Stimulated activated CD8-positive, alpha-beta memory T cell treated with anti-CD3 and anti-CD28 coated beads, Interleukin-15, amount 100 ng/mL, for 1 hour (primary cell): ENCODE data around the gene EDNRA.

Experiments used
- DNase-seq: peaks from one replicate; pipeline ENCODE4 v3.0.0-alpha.2; 2020; ENCODE audit warnings: low read depth

The EDNRA gene

DNA sequence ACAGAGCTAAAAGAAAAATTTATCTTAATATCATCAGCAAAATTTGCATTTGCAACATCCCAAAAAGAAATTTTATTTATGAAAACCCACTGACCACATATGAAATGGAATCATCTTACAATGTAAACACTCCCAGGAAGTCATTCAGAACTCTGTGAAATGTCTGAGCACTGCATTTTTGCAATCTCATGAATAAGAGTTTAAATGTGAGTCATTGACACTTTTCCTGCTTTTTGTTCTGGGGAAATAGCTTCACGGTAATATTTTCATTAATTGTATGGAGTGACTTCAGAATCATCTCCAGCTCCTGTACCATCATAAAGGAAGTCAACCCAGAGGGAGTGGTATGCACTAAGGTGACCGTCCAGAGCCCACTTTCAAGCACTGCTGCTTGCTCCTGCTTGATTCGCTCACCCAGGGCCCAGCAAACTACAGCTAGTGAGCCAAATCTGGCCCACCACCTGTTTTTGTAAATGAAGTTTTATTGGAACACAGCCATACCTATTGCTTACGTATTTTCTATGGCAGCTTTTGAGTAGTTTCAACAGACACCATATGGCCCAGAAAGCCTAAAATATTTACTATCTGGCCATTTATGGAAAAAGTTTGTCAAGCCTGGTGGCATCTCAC is 17.2 kb downstream of the EDNRA start:
- DNase-seq: no peak

DNA sequence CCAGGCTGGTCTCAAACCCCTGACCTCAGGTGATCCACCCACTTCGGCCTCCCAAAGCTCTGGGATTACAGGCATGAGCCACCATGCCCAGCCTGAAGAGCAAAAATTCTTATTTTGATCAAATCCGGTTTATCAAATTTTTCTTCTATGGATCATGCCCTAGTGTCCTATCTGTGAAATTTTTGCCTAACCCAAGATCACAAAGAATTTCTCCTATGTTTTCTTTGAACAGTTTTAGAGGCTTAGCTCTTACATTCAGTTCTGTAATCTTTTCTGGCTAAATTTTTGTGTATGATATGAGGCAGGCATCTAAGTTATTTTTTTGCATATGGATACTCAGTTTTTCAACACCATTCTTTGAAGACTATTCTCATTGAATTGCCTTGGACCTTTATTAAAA is 27.4 kb downstream of the EDNRA start:
- no peak for DNase-seq

DNA sequence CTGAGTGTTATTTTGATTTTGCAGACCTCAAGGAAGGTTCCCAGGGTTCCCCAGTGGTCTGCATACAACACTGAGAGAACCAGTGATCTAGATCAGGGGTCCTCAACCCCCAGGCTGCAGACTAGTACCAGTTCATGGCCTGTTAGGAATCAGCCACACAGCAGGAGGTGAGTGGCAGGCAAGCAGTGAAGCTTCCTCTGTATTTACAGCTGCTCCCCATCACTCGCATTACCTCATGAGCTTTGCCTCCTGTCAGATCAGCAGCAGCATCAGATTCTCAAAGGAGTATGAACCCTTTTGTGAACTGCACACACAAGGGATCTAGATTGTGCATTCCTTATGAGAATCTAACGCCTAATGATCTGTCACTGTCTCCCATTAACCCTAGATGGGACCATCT is 28.5 kb downstream of the EDNRA start:
- no peak for DNase-seq

DNA sequence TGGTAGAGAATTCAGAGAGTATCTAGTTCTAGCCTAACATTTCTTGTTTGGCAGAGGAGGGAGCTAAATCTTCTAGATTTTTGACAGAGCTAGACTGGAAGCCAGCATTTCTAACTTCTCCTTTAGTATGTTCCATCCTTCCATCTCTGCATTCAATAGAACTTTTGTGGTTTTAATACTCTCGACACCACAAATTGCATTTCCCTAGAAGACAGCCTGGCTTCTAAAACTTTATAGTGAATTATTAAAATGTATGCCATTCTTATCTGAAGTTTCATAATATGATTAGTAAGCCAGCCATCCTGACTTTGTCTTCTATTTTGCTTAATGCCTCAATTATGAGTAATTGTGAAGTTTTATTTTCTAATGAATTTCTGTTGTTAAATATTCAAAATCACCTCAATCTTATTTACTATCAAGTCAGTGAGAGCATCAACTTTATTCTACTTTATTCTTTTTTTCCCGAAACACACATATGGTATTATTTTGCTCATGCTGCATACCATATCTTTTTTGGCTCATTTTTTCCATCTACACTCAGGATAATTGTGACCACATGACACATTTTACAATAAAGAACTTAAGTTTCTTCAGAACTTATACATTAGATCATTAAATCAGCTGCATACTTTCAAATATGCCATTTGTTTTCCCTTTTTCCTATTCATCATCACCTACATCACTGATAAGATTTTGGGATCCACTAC is 30.2 kb downstream of the EDNRA start:
- no peak for DNase-seq

DNA sequence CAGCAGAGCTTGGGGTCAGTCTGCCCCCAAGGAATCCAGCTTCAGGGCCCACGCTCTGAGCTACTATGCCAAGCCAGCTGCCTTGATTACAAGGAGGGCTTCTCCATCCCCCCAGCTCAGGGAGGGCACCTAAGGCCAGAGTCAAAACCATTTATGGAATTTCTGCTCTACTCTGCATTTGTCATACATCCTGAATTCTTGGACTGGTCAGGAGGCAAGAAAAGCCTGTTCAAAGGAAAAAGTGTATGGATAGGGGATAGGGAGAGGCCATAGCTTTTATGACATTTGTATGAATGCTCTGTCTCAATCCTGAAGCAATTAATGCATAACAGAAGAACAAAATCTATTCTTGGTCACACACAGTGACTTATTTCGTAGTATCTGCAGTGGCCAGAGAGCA is 32.2 kb downstream of the EDNRA start:
- DNase-seq: no peak

DNA sequence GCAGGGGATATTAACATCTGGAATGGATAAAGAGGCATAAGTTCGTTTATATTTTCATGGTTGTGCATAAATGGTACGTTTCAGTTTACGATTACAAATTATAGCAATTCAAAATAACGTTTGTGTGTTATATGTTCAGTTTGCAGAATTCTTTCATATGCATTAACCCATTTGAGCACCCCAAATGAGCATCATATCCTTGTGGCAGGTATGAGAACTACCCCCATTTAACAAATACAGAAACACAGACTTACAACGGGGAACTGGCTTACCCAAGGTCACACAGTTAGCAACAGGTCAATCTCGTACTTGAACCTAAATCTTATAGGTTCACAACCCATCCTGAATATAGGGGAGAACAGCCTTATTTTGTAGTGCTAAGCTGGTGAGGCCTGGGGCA is 33.1 kb downstream of the EDNRA start:
- no peak for DNase-seq

DNA sequence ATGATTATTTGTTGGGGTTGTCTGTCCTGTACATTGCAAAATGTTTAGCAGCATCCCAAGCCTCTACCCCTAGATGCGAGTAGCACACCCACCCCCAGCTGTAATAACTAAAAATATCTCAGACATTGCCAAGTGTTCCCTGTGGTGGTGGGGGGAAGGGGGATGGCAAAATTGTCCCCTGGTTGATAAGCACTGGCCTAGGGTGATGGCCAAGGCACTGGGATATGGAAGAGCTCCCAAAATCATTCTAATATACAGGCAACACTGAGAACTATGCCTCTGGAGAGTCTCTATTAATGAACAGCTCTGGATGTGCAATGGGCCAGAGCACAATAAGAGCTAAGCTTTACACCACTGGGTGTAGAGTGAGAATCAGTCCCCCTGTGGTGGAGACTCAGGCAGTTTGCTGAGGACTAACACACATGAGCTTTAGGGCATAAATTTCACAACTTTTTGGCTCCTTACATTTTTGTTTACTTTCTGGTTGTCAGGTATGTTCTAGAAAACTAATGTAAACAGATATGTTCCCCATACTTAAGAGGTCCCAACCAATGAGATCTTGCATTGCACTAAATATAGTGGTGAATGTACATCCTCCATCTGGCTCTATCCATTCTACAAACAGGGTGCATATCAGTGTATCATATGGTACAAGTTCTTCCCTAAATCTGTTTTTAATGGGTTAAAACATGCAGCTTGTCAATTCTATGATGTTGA is 34.5 kb downstream of the EDNRA start:
- DNase-seq: no peak

DNA sequence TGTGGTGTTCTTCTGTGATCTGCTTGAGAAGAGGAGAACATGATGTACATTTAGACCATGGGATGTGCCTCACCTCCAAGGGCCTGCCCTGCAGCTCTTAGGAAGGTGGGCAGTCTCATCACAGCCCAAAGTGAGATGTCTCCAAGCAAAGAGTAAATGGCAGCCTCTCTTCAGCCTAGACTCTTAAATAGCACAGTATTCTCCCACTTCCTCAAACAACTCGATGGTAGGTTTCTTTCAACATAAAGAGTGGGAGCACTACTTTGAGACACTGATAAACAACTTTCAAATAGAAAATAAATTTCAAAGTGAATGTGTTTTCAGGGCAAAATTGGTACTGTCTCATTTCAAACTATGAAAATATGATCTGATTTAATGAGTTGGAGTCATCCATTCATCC is 35.2 kb downstream of the EDNRA start:
- DNase-seq: no peak

DNA sequence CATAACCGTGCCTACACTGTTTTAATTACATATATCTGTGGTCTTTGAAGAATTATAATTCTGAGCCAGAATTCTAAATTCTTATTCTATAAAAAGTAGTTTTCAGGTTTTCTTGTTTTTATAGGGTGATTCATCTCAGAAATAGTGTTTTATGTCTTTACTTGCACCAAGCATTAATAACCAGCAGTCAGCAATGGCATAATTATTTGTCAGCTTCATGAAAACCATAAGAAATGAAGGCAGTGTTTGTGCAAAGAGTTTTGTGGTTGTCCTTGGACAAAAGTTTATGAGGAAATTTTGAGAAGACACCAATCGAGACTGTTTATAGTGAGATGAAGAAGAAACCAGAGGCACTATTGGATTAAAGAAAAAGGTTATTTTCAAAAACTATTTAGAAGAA is 37.2 kb downstream of the EDNRA start:
- no peak for DNase-seq

DNA sequence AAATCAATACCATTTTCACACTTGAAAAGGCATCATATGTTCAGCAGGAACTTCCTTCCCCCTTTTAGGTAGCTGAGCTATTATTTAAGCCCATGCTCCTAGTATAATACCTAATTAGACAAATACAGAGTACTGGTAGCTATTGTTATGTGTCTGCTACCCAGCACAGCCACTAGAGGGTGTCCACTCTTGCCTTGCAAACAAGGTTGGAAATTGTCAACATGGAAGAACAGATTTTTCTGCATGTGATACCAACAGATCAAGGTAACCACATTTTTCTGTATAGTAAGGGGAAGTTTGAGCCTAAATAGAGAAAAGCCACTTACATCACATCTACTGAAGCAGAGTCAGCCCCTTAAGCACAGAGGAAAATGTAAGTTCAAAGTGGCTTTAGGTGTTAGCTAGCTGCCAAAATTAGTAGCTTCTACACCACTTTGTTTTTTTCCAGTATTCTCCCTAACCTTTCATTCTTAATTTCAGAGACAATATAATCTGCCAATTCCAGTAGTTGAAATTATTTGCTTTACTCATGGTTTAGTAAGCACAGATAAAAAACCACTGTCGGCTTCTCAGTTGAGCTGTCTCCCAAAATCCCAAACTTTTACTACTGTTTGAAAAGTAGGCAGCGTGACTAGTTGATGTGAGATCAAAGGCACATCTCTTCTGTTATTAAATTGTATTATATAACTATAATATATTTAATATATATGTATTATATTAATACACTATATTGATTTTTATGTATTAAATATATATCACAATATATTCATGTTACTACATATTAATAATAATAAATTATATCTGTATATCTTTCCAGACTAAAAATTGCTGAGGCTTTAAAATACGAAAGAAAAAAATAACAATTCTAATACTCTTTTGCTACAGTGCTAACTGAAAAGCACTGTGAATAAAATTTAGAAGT is 38.2 kb downstream of the EDNRA start:
- DNase-seq: peak; percentile 4

DNA sequence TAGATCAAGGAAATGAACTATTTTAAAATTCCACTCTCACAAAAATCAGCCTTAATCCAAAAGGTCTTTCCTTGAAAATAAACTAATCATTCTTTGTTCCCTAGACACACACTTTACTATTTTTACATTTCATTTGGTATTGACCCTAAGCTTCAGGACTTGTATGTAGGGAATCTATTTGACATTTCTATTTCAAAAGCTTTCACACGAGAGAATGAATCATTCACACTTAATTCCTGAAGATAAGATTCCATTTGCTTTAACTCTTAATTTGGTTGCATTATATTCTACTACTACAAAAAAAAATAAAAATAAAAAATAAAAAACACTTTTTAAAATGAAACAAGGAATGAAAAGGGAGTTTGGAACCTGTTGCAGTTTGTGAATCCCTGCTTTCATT is 43.7 kb downstream of the EDNRA start:
- no peak for DNase-seq

DNA sequence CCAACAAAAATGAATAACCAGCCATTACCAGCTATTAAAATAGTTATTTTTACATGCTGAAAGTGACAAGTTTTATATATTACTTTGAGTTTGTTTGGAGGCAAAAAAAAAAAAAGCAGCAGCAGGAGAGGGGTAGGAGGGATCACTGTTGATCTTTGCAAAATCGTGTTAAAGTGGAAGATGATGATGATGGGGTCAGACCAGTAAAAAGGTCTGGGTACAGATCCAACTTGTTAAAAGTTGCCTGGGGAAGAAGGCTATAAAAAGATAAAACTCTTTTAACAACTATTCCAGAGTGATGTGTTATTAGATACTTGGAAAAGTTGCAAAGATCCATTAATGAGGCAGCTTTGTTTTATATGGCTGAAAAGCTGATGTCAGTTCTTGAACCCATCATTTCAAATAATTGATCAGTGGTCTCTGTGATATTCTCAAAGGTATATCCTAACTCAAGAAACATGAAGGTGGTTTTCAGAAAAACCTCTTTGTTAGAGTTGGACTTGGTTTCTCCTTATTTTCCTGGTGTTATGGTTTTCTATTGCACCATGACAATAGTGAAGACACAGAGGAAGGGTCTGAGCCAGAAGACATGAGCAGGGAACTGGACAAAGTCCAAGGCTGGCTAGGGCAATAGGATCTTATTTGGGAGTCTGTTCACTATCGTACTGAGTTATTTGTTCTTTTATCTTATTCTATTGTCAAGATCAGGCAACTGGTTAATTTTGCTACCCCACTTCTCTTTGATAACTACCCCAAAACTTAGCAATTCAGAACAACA is 44.8 kb downstream of the EDNRA start:
- no peak for DNase-seq

DNA sequence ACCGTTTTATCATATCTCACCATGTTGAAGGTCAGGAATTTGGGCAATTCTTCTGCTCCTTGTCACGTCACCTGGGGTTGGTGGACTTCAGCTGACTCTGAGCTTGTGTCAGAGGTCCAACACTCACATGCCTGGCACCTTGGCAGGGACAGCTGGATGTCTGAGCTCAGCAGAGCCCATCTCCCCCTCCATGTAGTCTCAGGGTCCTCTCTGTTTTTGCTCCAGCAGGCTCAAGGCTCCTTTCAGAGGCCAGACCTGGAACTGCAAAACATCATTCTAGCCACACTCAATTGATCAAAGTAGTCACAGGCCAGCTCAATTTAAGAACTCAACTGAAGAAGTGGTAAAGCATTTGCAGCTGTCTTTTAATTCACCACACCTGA is 45.4 kb downstream of the EDNRA start:
- DNase-seq: no peak

DNA sequence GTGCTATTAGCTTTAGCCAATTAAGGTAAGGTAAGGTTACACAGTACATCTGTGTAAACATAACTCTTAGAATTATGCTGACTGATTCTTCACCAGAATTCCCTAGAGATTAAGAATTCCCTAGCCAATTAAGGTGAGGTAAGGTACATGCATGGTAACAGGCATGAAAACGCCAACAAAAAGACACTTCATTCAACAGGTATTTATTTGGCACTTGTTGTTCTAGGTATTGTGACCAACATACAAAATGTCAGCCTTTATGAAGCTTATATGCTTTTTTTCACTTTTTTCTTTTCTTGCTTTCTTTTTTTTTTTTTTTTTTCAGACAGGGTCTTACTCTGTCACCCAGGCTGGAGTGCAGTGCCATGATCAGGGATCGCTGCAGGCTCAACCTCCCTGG is 47.2 kb downstream of the EDNRA start:
- DNase-seq: no peak

DNA sequence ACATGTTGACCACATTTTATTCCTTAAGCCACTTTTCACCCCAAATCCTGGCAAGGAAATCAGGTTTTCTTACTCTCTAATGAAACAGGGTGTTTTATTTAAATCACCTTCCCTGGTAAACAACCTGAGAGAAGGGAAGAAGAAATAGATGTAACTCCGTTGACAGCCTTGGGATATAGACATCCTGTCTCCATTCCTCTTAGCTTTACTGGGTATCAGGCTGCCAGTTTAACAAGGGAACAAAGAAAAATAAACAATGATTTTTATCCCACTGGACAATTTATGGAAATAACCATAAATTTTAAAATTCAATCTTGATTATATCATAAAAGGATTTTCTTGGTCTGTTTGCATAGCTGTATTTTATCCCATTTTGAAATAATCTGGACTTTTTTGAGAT is 49.2 kb downstream of the EDNRA start:
- DNase-seq: no peak

DNA sequence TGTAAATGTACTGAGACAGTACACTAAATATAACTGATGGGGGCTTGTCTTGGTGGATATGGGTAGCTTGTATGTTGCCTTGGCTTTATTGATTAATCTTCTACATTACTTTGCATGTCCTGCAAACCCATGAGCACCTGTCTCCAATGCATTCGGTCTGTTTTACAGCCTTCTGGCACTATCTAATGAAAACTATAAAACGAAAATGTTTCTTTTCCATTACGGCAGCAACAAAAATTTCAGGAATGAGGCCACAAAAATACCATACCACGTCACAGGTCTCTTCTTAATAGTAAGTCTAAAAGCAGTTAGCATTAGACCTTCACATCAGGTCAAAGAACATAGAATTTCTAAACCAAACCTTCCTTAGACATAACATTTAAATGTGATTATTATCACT is 49.8 kb downstream of the EDNRA start:
- DNase-seq: no peak

DNA sequence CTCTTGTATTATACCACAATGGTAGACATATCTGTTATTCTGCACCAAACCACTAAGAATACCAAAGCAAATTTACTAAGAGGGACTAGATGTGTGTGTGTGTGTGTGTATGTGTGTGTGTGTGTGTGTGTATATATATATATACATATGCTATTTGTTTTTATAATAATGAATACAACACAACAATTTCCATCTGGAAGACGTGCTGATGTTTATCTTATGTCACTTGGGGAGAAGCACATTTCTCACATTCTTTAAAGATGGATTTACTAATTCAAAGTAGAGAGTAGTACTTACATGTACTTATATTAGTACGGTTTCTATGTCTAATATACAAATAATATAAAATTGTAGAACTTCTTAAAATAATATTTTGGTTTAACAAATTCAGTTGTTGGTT is 52.0 kb downstream of the EDNRA start:
- DNase-seq: no peak

DNA sequence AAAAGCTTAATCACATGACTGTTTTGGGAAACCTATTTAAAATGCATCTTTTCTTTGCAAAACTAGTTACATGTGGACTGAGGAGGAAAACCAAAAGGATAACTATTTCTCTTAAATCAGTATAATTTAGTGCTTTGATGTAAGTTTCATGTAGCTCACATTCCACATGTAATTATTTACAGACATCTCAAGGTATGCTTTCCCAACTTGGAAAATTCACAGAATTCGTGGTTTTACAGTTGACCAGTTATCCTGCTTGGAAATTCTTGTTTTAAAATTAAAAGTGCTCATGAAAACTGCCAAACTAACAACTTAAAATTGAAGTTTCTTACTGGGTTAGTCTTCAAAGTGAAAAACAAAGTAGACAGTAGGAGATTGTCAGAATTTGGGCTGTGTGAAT is 52.4 kb downstream of the EDNRA start:
- no peak for DNase-seq

DNA sequence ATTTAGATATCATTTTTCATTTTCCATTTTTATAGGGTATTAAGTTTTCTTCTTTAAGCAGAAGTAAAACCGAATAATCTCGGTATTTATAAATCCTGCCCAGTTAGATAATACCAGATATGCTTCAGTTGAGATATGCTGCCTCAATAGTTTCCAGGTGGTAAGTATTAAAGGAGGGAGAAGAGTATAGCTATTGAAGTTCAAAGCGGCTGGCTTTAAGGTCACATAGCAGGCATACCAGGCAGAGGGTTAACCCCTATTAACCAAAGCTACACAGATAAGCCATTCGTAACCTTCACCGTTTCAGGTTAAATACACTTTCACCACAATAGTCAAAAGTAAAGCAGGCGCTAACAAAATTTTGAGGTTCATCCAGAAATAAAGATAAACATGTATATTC is 54.2 kb downstream of the EDNRA start:
- DNase-seq: no peak

DNA sequence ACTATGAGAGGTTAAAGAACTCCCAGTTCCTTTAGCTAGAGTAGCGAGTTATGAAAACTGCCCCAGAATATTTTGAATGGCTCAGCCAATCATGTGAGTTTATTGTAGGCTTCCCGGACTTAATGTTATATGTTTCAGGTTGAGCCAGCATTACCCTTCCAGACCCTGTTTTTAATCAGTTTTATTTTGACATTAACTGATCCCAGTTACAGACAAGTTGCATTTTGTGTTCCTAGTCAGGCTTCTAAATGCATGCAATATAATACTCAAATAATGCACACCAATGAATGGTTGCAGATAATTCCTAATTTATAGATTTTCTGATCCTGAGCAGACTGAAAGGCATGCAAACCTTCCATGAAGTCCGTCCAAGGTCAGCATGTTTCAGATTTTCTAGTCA is 57.8 kb downstream of the EDNRA start:
- DNase-seq: no peak

DNA sequence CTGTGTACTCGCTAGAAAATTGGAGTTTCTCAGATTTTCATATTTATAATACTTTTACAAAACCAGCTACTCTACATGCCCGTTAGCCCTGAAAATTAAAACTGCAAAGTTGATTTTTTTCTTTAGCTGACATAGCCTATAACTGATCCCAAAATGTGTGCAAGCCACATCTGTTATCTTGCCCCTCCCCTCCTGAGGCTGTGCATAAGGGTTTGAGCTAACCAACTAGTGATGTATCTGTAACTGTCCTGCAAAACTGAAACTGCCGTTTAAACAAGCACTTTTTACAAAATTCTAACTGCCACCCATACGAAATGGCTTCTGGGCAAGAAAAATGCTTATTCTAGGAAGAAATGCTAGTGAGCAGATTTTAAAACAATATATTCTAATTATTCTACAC is 59.1 kb downstream of the EDNRA start:
- no peak for DNase-seq
